PC-3 (cell line): ENCODE measurements around the gene OR10A5.

Experiments used
- EZH2phosphoT487 ChIP-seq: fragments of 300-600 bp; sonication (generic); IDR thresholded peaks from 2 replicates; pipeline ENCODE4 v1.6.1; 2018; ENCODE audit warnings: mild to moderate bottlenecking, antibody characterized with exemption, low read length, borderline replicate concordance
- TF ChIP-seq, protein P1 (sequence below): fragments of 300-600 bp; sonication (generic); conservative IDR thresholded peaks from 2 replicates; pipeline ENCODE4 v1.5.1; 2017; ENCODE audit warnings: antibody characterized with exemption, low read depth, mild to moderate bottlenecking, low read length

DNA sequence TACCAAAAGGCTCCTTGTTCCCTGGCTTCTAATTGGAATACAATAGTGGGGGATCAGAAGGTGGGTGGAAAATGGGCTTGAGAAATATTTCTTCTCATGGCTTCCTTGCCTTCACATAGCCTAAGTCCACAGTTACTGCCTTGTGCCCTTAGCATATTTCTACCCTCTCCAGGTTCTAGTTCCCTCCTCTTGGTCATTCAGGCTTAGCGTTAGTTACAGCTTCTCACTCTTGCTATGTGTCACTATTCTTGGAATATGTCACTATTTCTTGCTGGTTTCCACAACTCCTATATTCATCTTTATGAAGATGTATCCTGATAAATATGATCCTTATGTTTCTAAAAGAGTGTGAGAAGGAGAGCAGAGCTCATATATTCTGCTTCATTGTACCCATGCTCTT is 44.4 kb downstream of the OR10A5 start:
- TF ChIP-seq, protein P1, sequence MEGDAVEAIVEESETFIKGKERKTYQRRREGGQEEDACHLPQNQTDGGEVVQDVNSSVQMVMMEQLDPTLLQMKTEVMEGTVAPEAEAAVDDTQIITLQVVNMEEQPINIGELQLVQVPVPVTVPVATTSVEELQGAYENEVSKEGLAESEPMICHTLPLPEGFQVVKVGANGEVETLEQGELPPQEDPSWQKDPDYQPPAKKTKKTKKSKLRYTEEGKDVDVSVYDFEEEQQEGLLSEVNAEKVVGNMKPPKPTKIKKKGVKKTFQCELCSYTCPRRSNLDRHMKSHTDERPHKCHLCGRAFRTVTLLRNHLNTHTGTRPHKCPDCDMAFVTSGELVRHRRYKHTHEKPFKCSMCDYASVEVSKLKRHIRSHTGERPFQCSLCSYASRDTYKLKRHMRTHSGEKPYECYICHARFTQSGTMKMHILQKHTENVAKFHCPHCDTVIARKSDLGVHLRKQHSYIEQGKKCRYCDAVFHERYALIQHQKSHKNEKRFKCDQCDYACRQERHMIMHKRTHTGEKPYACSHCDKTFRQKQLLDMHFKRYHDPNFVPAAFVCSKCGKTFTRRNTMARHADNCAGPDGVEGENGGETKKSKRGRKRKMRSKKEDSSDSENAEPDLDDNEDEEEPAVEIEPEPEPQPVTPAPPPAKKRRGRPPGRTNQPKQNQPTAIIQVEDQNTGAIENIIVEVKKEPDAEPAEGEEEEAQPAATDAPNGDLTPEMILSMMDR: no peak
- no peak for TF ChIP-seq EZH2phosphoT487
